HEK293 (cell line): ENCODE data around the gene SIK3.

Experiments
- ZBTB8A ChIP-seq: fragments of 450-650 bp; formaldehyde crosslinking; IDR thresholded peaks from 2 replicates; pipeline ENCODE4 v1.5.1; 2016; ENCODE audit warnings: missing biosample characterization, missing genetic modification characterization
- ZNF621 ChIP-seq: fragments of 450-650 bp; formaldehyde crosslinking; IDR thresholded peaks from 2 replicates; pipeline ENCODE4 v1.5.1; 2017; ENCODE audit warnings: missing biosample characterization, missing genetic modification characterization
- ZNF76 ChIP-seq: fragments of 450-650 bp; formaldehyde crosslinking; IDR thresholded peaks from 2 replicates; pipeline ENCODE4; 2016; ENCODE audit warnings: low read depth, missing biosample characterization, missing genetic modification characterization, borderline replicate concordance
- TF ChIP-seq, protein P1 (sequence below): fragments of 450-650 bp; formaldehyde crosslinking; IDR thresholded peaks from 2 replicates; pipeline ENCODE4 v1.5.1; 2016; ENCODE audit warnings: missing biosample characterization, missing genetic modification characterization

DNA sequence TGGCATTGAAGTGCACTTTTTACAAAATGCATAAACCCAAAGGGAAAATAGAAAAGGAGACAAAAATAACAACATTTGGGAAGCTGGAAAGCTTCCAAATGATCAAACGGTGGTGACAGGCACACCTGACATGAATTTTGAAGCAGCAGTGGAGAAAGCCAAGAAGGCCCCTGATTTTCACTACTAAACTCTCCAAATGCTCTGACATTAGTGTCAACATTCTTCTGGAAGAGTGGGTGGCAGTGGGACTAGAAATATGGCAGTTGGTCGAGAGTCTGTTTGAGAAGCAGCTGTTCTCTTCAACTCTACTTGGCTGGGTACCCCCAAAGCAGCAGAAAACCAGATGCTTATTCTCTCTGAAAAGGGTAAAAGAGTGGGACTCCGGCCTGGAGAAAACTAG is 294.2 kb downstream of the SIK3 start:
- TF ChIP-seq, protein P1, sequence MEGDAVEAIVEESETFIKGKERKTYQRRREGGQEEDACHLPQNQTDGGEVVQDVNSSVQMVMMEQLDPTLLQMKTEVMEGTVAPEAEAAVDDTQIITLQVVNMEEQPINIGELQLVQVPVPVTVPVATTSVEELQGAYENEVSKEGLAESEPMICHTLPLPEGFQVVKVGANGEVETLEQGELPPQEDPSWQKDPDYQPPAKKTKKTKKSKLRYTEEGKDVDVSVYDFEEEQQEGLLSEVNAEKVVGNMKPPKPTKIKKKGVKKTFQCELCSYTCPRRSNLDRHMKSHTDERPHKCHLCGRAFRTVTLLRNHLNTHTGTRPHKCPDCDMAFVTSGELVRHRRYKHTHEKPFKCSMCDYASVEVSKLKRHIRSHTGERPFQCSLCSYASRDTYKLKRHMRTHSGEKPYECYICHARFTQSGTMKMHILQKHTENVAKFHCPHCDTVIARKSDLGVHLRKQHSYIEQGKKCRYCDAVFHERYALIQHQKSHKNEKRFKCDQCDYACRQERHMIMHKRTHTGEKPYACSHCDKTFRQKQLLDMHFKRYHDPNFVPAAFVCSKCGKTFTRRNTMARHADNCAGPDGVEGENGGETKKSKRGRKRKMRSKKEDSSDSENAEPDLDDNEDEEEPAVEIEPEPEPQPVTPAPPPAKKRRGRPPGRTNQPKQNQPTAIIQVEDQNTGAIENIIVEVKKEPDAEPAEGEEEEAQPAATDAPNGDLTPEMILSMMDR (tag by site-specific recombination), result no peak
- TF ChIP-seq ZNF76 (tag by site-specific recombination), result no peak
- no peak for TF ChIP-seq ZBTB8A (tag by site-specific recombination)
- TF ChIP-seq ZNF621 (tag by site-specific recombination), result no peak
